ENCODE results near the gene FAM107A.

FAM107A gene

GRCh38 chr3:58566398-58567250, 10.6 kb downstream of the FAM107A start:
- DNase-seq: no peak

DNA sequence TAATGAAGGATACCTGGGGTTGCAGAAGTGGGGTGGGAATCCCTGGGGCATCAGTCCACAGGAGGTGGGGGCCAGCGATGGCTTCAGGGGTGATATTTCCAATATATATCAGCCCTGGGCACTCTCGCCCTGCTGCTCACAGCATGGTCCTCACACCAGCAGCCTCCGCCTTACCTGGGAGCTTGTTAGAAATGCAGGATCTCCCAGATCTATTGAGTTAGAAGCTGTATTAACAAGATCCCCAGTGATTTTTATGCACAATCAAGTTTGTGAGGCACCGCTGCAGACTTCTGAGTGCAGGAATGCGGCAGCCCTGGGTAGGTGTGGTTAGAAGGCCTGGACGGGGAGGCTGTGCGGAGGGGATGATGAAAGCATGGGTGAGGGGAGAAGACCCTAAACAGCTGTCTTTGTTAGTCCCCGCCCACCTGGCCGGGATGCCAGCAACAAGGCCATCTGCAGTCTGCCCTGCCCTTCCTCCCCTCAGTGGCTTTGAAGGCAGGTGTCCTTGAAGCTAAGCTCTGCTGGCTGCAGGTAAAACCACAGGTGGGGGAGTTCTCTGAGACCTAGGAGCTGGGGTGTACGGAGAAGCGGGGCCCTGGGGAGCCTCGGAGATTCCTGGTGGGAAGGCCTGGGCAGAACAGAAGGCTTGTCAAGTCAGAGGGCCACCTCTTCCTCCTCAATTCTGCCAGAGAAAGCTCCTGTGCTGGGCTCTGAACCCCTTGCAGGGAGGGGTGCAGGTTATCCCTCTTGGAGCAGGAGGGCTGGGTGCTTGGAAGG, 11.4 kb downstream of the FAM107A start:
- DNase-seq: no peak

DNA sequence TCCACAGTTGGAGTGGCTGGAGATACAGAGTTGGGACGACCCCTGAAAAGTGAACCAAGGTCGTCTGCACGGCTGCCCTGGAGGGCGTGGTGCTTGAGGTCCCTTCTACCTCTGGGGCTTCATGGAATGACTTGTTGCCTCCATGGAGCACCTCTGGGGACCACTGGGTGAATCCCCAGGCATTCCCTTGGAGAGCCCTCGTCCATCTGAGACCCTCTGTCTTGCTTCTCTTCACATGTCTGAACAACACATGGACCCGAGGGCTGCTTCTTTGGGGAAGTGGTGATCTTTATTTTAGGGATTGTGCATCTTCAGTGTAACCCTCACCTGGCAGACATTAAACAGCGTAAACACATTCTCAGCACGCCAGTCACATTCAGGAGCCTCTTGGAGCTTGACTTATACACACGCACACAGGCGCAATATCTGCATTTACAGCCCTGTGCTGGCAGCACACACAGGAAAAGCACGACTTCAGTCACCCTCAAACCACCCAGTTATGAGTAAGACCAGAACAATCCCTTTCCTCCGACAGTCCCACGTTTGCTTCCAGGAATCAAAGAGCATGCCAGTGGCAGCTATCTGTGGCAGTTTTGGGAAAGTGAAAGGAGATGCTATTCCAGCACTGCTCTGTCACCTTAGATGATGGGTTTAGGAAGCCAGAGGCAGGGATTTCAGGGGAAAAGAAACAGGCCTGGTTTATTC, 12.6 kb downstream of the FAM107A start:
- no peak for DNase-seq

- no peak for DNase-seq
Measured at GRCh38 chr3:58564054-58564453, 13.1 kb downstream of the FAM107A start.

GRCh38 chr3:58563386-58564035, 13.7 kb downstream of the FAM107A start:
- DNase-seq: no peak

- DNase-seq: no peak
Measured at GRCh38 chr3:58562498-58562897, 14.7 kb downstream of the FAM107A start.

DNA sequence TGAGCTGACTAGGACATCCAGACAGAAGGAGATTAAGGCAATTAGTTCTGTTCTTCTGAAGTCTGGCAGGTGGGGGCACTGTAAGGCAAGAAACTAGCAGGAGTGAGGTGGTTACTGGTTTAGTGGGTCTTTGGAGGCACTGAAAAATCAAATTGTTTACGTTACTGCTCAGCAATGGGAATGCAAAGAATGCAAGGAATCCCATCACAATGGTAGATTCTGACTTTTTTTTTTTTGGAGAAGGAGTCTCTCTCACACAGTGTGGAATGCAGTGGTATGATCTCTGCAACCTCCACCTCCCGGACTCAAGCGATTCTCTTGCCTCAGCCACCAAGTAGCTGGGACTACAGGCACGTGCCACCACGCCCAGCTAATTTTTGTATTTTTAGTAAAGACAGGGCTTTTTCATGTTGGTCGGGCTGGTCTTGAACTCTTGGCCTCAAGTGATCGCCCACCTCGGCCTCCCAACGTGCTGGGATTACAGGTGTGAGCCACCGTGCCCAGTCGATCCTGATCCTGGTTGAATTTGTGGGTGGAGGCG, 16.4 kb downstream of the FAM107A start:
- DNase-seq: no peak

DNA sequence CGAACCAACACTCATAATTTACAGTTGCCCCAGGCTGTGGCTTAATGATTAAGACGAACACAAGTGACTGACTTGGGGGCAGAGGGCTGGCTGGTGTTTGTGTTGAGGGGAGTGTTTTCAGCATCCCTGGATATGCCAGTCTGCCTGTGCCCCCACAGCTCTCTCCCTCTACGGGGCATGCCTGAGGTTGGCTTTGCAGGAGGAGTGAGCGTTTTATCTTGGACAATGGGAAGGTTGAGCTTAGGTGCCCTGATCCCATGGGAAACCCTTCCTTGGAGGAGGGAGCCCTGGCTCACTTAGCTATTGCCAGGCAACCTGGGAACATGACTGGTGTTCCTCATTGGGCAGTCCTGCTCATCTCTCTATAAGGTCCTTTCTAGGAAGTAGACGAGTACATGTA, 17.6 kb downstream of the FAM107A start:
- no peak for DNase-seq

DNA sequence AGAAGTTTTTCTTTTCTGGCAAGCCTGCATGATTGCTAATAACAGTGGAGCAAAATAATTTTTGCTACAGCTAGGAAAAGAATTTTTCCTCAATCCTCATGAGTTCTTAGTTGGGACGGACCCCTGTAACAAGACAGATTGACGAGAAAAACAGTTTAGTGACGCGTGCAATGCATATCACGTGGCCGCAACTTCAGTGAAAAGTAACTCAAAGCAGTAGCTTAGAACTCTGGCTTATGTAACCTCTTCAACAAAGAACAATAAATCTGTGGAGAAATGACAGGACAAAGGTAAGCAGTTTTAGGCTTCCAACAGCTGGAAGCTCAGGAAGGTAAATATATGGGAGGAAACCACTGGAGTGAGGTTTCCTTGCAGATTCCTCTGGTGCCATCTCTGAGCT, 19.7 kb downstream of the FAM107A start:
- DNase-seq: no peak

DNA sequence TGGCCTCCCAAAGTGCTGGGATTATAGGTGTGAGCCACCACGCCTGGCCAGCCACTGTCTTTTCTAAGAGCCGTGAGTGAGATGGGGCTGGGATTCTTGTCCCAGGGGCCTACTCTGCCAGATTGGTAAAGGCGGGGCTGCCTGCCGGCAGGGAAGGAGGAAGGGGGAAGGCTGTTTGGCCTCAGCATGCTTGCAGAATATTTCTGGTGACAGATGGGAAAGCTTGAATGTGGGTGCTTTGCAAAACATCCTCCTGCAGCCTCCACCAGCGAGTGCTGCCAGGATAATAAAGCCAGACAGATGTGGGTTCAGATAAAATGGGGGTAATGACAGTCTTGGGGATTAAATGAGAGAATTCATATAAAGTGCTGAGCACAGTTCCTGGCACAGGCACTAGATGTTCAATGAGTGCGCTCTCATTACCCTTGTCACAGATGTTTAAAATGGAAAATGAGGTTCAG, 20.4 kb downstream of the FAM107A start:
- DNase-seq: no peak

DNA sequence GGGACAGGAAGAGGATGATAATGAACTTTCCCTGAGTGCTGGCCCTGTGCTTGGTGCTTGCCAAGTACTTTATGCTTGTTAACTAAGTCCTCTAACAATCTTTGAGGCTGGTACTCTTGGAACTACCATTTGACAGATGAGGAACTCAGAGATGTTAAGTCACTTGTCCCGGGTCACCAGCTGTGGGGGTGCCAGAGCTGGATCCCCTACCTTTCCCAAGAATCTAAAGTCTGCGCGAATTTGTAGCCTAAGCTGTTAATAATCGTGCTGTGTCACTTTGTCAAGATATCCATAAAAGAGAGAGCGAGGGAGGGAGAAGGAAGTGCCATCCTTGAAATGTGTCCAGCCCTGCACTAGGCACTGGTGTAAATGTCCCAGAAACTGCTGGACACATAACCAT, 21.2 kb downstream of the FAM107A start:
- no peak for DNase-seq

DNA sequence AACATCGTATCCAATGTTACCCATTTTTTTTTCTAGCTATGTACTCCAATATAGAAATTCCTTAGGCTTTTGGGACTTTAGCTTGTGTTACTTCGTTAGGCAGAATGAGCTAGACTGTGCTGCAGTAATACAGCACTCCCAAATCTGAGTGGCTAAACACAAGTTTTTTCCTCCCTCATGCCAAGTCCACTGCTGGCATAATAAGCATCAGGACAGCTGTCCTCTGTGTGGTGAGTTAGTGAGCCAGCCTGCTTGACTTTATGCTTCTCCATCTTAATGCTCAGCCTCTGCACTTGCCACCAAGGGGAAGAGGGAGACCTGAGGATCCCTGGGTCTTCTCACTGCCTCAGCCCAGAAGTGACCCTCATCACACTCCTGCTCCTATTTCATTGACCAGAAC, 22.0 kb downstream of the FAM107A start:
- DNase-seq: no peak

- no peak for DNase-seq
Measured at GRCh38 chr3:58553003-58553402, 24.2 kb downstream of the FAM107A start.

- DNase-seq: no peak
Measured at GRCh38 chr3:58551636-58552180, 25.5 kb downstream of the FAM107A start.

- no peak for DNase-seq
Measured at GRCh38 chr3:58544541-58544940, 32.6 kb downstream of the FAM107A start.

GRCh38 chr3:58540176-58540858, 36.9 kb downstream of the FAM107A start:
- DNase-seq: no peak

DNA sequence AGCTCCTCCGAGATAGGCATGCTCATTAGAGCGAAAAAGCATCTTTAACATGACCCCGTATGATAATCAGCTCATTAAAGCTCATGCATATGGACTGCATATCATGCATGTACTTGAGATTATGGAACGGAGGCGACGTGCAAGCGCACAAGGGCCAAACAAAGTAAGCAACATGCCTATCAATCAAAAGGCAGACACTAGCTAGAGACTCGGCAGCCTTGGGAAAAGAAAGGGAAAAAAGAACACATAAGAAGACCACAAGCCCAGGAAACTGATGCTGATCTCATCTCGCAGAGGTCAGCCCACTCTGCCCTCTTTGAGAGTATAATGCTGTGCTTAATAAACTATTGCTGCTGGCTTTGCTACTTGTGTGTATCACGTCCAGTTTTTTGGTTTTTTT, 37.6 kb downstream of the FAM107A start:
- DNase-seq: no peak

- peak in 1 of 14 donors; percentile 54 for DNase-seq
Measured at GRCh38 chr3:58537412-58538301, 39.5 kb downstream of the FAM107A start.

GRCh38 chr3:58536501-58537411, 40.4 kb downstream of the FAM107A start, which contains the start of gene ACOX2:
Gene ACOX2 (minus strand): TSS chr3:58537190. CDS start chr3:58535106, 2,084 bp downstream.
- DNase-seq: peak in 3 of 14 donors; percentile 12 to 36 (median 12)
